Dendritic cell treated with granulocyte-macrophage colony-stimulating factor and Interleukin-4, amounts not matched to agents 40 ng/mL and 50 ng/mL, for 4 days (primary cell): ENCODE data around the gene SYCN.
"Not testable (repeated sequence)": the region's sequence is repeated elsewhere in the genome, so short reads cannot be mapped to it uniquely, and the experiment has no call there.

Source experiments
- H3K27ac Mint-ChIP-seq: one replicate; pipeline ENCODE4 v1.8.0; 2022; ENCODE audit warnings: mild to moderate bottlenecking, mixed read lengths
- H3K27me3 Mint-ChIP-seq: one replicate; pipeline ENCODE4 v1.8.0; 2022; ENCODE audit warnings: mild to moderate bottlenecking, mixed read lengths
- H3K36me3 Mint-ChIP-seq: one replicate; pipeline ENCODE4 v1.8.0; 2022; ENCODE audit warnings: low read depth, mixed read lengths
- H3K4me1 Mint-ChIP-seq: one replicate; pipeline ENCODE4 v1.8.0; 2022; ENCODE audit warnings: low read depth, mixed read lengths
- H3K4me3 Mint-ChIP-seq: one replicate; pipeline ENCODE4 v1.8.0; 2022; ENCODE audit warnings: mild to moderate bottlenecking, moderate library complexity, mixed read lengths
- H3K9me3 Mint-ChIP-seq: one replicate; pipeline ENCODE4 v1.8.0; 2022; ENCODE audit warnings: mixed read lengths
- intact Hi-C: fragments of 100-400 bp; cut with micrococcal nuclease; formaldehyde crosslinking; loops from one replicate; pipeline ENCODE4 v1.15.0; 2022

The SYCN gene

GRCh38 chr19:39203372-39204341, at the start of gene SYCN:
Gene SYCN, minus strand, starts transcription at chr19:39204263. Its CDS starts 9 bp downstream, at chr19:39204254.
- H3K9me3 Mint-ChIP-seq: no peaks in the 10 kb centered on the region
- H3K27me3 Mint-ChIP-seq: peaks cover 66% of the 10 kb centered on the region
- intact Hi-C loops: no loop called here
- no peak within 1 kb of the TSS for H3K27ac Mint-ChIP-seq
- no peak within 1 kb of the TSS for H3K4me3 Mint-ChIP-seq
- H3K36me3 Mint-ChIP-seq: no peaks in the 10 kb centered on the region
- no peaks in the 10 kb centered on the region for H3K4me1 Mint-ChIP-seq

- Mint-ChIP-seq H3K27me3 (peaks cover 41% of the 10 kb centered on the region), H3K36me3 (no peaks in the 10 kb centered on the region), H3K4me1 (peaks cover 5% of the 10 kb centered on the region), H3K9me3 (no peaks in the 10 kb centered on the region), H3K27ac (no peak overlapping the region), H3K4me3 (no peak overlapping the region)
- intact Hi-C loops: no loop called here
Measured at GRCh38 chr19:39253374-39254149, 49.5 kb upstream of the SYCN start.

- no peak overlapping the region for H3K4me3 Mint-ChIP-seq
- no peaks in the 10 kb centered on the region for H3K36me3 Mint-ChIP-seq
- peaks cover 5% of the 10 kb centered on the region for H3K4me1 Mint-ChIP-seq
- no peak overlapping the region for H3K27ac Mint-ChIP-seq
- H3K9me3 Mint-ChIP-seq: no peaks in the 10 kb centered on the region
- intact Hi-C loops: no loop called here
- peaks cover 48% of the 10 kb centered on the region for H3K27me3 Mint-ChIP-seq
Measured at GRCh38 chr19:39252458-39252857, 48.4 kb upstream of the SYCN start.

- Mint-ChIP-seq H3K27ac (no peak overlapping the region), H3K36me3 (no peaks in the 10 kb centered on the region), H3K9me3 (no peaks in the 10 kb centered on the region), H3K4me1 (peaks cover 5% of the 10 kb centered on the region), H3K4me3 (no peak overlapping the region), H3K27me3 (peaks cover 54% of the 10 kb centered on the region)
- intact Hi-C loops: no loop called here
Measured at GRCh38 chr19:39251846-39252245, 47.8 kb upstream of the SYCN start.

GRCh38 chr19:39251081-39251480, 47.0 kb upstream of the SYCN start:
- Mint-ChIP-seq H3K4me1 (peaks cover 5% of the 10 kb centered on the region), H3K9me3 (no peaks in the 10 kb centered on the region), H3K27me3 (peaks cover 51% of the 10 kb centered on the region), H3K4me3 (no peak overlapping the region), H3K36me3 (no peaks in the 10 kb centered on the region), H3K27ac (no peak overlapping the region)
- intact Hi-C loops: no loop called here

- Mint-ChIP-seq H3K36me3 (no peaks in the 10 kb centered on the region), H3K4me1 (peaks cover 5% of the 10 kb centered on the region), H3K4me3 (no peak within 1 kb of the TSS), H3K9me3 (no peaks in the 10 kb centered on the region), H3K27ac (no peak within 1 kb of the TSS), H3K27me3 (peaks cover 49% of the 10 kb centered on the region)
- intact Hi-C loops: no loop called here
Measured at GRCh38 chr19:39248806-39249205, 44.7 kb upstream of the SYCN start, which contains the start of gene IFNL4. Gene IFNL4, minus strand, starts transcription at chr19:39248856.

- Mint-ChIP-seq H3K27ac (no peak overlapping the region), H3K9me3 (no peaks in the 10 kb centered on the region), H3K36me3 (no peaks in the 10 kb centered on the region), H3K4me3 (no peak overlapping the region), H3K4me1 (peaks cover 5% of the 10 kb centered on the region), H3K27me3 (peaks cover 50% of the 10 kb centered on the region)
- intact Hi-C loops: no loop called here
Measured at GRCh38 chr19:39247701-39248664, 43.9 kb upstream of the SYCN start.

GRCh38 chr19:39246951-39247669, 43.0 kb upstream of the SYCN start:
- Mint-ChIP-seq H3K36me3 (no peaks in the 10 kb centered on the region), H3K27ac (no peak overlapping the region), H3K4me1 (no peaks in the 10 kb centered on the region), H3K4me3 (no peak overlapping the region), H3K27me3 (peaks cover 44% of the 10 kb centered on the region), H3K9me3 (no peaks in the 10 kb centered on the region)
- intact Hi-C loops: no loop called here

GRCh38 chr19:39245166-39245565, 41.1 kb upstream of the SYCN start:
- H3K9me3 Mint-ChIP-seq, H3K4me1 Mint-ChIP-seq, H3K4me3 Mint-ChIP-seq, H3K27ac Mint-ChIP-seq, H3K36me3 Mint-ChIP-seq, intact Hi-C loops: not testable (repeated sequence)
- H3K27me3 Mint-ChIP-seq: peaks cover 42% of the 10 kb centered on the region

GRCh38 chr19:39244410-39245100, 40.5 kb upstream of the SYCN start, which contains the start of gene IFNL3:
Gene IFNL3, minus strand, starts transcription at chr19:39245006. Its CDS starts 39 bp downstream, at chr19:39244967.
- intact Hi-C loops, H3K9me3 Mint-ChIP-seq, H3K4me3 Mint-ChIP-seq, H3K27ac Mint-ChIP-seq, H3K36me3 Mint-ChIP-seq, H3K4me1 Mint-ChIP-seq: not testable (repeated sequence)
- peaks cover 39% of the 10 kb centered on the region for H3K27me3 Mint-ChIP-seq

GRCh38 chr19:39243741-39244140, 39.7 kb upstream of the SYCN start:
- intact Hi-C loops, H3K9me3 Mint-ChIP-seq, H3K4me3 Mint-ChIP-seq, H3K36me3 Mint-ChIP-seq, H3K27ac Mint-ChIP-seq, H3K4me1 Mint-ChIP-seq: not testable (repeated sequence)
- H3K27me3 Mint-ChIP-seq: peaks cover 32% of the 10 kb centered on the region

GRCh38 chr19:39240421-39240820, 36.4 kb upstream of the SYCN start:
- Mint-ChIP-seq H3K4me1 (peaks cover 8% of the 10 kb centered on the region), H3K36me3 (no peaks in the 10 kb centered on the region), H3K4me3 (no peak overlapping the region), H3K27me3 (peaks cover 37% of the 10 kb centered on the region), H3K27ac (no peak overlapping the region), H3K9me3 (no peaks in the 10 kb centered on the region)
- intact Hi-C loops: no loop called here
